ENCODE measurements around the gene CTSC. TPM values are rescaled to one million over a fixed set of nuclear protein-coding genes. Genes with fewer than 3 reads are reported as not detected.

The CTSC gene
- total RNA-seq, 4 donors from 2014 or later: 19.5 to 33.1 (median 28.5) TPM

DNA sequence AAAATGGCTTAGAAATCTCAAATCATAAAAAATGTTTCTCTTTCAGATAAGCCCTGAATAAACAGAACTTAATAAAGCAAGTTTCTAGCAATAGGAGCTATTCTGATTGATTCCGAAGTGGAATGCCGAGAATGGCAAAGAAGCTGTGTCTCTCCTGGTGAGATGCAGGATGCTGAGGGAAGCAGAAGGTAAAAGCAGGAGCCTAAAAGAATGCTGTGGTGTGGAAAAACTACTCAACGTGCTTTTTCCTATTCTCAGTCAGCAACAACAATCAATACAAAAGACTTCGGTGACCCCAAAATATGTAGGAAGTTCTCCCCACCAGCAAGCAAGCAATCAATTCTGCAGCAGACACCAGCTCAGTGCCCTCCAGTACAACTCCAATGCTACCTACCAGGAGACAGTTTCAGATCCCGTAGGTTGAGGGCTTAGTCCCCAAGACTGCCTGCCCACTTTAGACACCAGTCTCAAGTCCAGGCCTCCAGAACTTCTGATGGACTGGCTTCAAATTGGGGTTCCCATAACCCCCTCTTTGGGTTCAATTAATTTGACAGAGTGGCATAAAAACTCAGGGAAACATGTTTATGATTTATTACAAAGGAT lies 6.6 kb downstream of the CTSC start:
- TF ChIP-seq, protein P1, sequence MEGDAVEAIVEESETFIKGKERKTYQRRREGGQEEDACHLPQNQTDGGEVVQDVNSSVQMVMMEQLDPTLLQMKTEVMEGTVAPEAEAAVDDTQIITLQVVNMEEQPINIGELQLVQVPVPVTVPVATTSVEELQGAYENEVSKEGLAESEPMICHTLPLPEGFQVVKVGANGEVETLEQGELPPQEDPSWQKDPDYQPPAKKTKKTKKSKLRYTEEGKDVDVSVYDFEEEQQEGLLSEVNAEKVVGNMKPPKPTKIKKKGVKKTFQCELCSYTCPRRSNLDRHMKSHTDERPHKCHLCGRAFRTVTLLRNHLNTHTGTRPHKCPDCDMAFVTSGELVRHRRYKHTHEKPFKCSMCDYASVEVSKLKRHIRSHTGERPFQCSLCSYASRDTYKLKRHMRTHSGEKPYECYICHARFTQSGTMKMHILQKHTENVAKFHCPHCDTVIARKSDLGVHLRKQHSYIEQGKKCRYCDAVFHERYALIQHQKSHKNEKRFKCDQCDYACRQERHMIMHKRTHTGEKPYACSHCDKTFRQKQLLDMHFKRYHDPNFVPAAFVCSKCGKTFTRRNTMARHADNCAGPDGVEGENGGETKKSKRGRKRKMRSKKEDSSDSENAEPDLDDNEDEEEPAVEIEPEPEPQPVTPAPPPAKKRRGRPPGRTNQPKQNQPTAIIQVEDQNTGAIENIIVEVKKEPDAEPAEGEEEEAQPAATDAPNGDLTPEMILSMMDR (IDR thresholded peaks at IDR 0.05): no peak
- no peak for TF ChIP-seq POLR2A (IDR thresholded peaks at IDR 0.05)
- 92 to 93% methylated on average over 5 of the region's 5 CpGs for WGBS, 2 donors
- DNase-seq (ENCODE audit: low spot score in 2 of 2): no peak
- no peak overlapping the region for H3K4me3 ChIP-seq (ENCODE audit: low read depth, poor library complexity, severe bottlenecking)
- intact Hi-C loops (cut with DNase I; ENCODE audit: low total_unique reads): no loop called here

DNA sequence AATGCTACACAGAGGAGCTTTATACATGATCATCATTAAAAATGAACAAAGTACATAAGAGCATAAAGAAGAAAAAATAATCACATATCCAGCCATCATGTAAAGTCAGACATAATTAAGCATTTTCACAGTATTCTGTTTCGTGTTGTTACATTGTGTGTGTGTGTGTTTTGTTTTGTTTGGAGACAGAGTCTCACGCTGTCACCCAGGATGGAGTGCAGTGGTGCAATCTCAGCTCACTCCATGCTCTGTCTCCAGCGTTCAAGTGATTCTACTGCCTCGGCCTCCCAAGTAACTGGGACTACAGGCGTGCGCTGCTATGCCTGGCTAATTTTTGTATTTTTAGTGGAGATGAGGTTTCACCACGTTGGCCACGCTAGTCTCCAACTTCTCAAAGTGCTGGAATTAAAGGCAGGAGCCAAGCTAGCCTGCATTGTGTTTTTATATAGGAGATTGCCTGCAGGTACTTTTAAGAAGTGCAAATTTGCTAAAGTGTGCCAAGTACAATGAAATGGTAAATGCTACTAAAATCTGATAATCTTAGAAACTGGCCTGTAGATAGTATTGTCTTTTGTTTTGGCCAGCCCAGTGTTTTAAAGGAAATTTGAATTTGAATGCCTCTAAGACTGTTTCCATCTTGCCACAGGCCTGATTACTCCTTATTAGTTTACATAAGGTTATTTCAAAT lies 7.8 kb downstream of the CTSC start:
- intact Hi-C loops (cut with DNase I; ENCODE audit: low total_unique reads): no loop called here
- no peak overlapping the region for H3K4me3 ChIP-seq (ENCODE audit: low read depth, poor library complexity, severe bottlenecking)
- no peak for DNase-seq (ENCODE audit: low spot score in 2 of 2)
- TF ChIP-seq, protein P1 (IDR thresholded peaks at IDR 0.05): no peak
- TF ChIP-seq POLR2A (IDR thresholded peaks at IDR 0.05): no peak
- WGBS, 2 donors: 86 to 89% methylated on average over 8 of the region's 8 CpGs

DNA sequence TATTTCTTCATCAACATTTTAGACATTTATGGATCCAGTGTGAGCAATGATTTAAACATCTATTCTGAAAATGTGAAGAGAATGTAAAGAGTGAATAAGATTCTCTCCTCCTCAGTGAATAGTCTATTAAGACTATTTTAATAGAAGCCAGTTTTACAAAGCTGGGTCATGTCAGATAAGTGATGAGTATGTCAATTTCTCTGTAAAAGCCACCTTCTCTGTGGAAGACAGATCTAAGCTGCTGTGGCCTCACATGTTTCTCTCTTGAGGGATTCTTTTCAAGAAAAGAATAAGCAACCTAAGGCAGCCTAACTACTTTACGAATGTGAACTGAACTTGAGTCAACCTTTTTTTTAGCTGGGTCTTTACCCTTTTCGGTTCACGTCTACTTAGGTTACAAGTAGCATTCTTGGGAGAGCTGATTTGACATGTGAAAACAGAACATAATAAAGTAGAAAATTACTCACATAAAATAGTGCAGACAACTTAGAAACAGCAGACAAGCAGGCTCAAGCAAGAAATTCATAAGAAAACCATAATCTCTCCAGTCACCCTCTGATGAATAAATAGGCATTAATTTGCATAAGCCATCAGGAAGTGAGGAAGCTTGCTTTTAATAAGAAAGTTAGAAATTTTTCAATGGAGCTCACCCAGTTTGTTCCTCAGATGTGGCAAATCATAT lies 9.9 kb downstream of the CTSC start:
- no peak overlapping the region for H3K4me3 ChIP-seq (ENCODE audit: low read depth, poor library complexity, severe bottlenecking)
- intact Hi-C loops (cut with DNase I; ENCODE audit: low total_unique reads): no loop called here
- TF ChIP-seq, protein P1 (IDR thresholded peaks at IDR 0.05): no peak
- TF ChIP-seq POLR2A (IDR thresholded peaks at IDR 0.05): no peak
- WGBS, 2 donors: 77 to 89% methylated on average over 3 of the region's 3 CpGs
- DNase-seq (ENCODE audit: low spot score in 2 of 2): no peak

DNA sequence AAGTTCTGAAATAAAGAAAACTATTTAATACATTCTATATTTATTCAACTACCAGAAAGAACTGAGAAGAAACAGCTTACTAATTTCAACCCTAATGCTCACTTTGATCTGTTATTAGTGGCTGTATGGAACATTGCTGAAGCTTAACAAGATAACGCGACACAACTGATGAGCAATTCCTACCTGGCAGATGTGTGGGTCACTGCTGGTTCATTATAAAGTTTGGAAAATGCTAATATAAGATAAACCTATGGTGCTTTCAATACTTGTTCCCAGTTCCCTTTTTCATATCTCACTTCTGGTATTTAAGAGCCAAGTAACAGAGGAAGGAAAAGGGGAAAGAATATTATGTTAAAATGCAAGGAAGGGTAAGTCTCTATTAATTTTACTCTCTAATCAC lies 10.5 kb downstream of the CTSC start:
- intact Hi-C loops (cut with DNase I; ENCODE audit: low total_unique reads): no loop called here
- no peak for DNase-seq (ENCODE audit: low spot score in 2 of 2)
- H3K4me3 ChIP-seq (ENCODE audit: low read depth, poor library complexity, severe bottlenecking): no peak overlapping the region
- WGBS, 2 donors: 77 to 79% methylated on average over 2 of the region's 2 CpGs
- TF ChIP-seq POLR2A (IDR thresholded peaks at IDR 0.05): no peak
- TF ChIP-seq, protein P1 (IDR thresholded peaks at IDR 0.05): no peak

DNA sequence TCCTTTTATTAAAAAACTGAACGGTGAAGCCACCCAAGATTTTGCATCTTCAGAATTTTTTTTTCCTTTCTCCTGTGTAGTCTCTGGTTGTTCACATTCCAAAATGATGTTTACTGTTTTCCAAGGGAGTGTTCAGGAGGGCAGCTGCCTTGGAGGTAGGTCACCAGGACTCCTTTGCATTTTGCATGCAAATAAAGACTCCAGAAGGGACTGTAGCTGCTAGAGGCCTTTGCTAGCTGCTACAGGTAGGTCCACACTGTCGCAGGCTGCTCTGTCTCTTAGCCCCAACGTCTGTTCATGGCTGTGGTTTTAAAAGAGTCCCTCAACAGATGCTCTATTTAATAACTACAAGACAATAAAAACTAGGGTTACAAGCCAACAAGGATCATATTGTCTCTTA lies 11.4 kb downstream of the CTSC start:
- no peak overlapping the region for H3K4me3 ChIP-seq (ENCODE audit: low read depth, poor library complexity, severe bottlenecking)
- DNase-seq (ENCODE audit: low spot score in 2 of 2): no peak
- TF ChIP-seq, protein P1 (IDR thresholded peaks at IDR 0.05): no peak
- no peak for TF ChIP-seq POLR2A (IDR thresholded peaks at IDR 0.05)
- 75 to 81% methylated on average over 3 of the region's 3 CpGs for WGBS, 2 donors
- intact Hi-C loops (cut with DNase I; ENCODE audit: low total_unique reads): no loop called here
